ENCODE results near the gene CNIH3.

CNIH3 gene

GRCh38 chr1:224786533-224787250, 170.6 kb downstream of the CNIH3 start:
- no peak overlapping the region for H3K27ac Mint-ChIP-seq
- no peaks in the 10 kb centered on the region for H3K36me3 Mint-ChIP-seq
- no peak overlapping the region for H3K4me3 Mint-ChIP-seq

GRCh38 chr1:224789311-224789710, 173.2 kb downstream of the CNIH3 start:
- H3K27me3 Mint-ChIP-seq, result peaks cover 3% of the 10 kb centered on the region

More at GRCh38 chr1:224786533-224787250, 170.6 kb downstream of the CNIH3 start:
- Mint-ChIP-seq H3K27me3 (peaks cover 3% of the 10 kb centered on the region), H3K4me1 (peaks cover 8% of the 10 kb centered on the region), H3K9me3 (no peaks in the 10 kb centered on the region)

More at GRCh38 chr1:224789311-224789710, 173.2 kb downstream of the CNIH3 start:
- Mint-ChIP-seq H3K27ac (no peak overlapping the region), H3K36me3 (no peaks in the 10 kb centered on the region), H3K4me1 (no peaks in the 10 kb centered on the region), H3K4me3 (no peak overlapping the region), H3K9me3 (no peaks in the 10 kb centered on the region)

Data from activated naive CD4-positive, alpha-beta T cell treated with anti-CD3 and anti-CD28 coated beads, Interleukin-2, amount 50 U/mL, for 24 hours (primary cell).